Islet precursor cell (in vitro differentiated cells): ENCODE data around the gene DPT.

Experiments
- DNase-seq: peaks from one replicate; pipeline ENCODE4 v3.0.0-alpha.2; 2018

Gene DPT

GRCh38 chr1:168734946-168735345 is 5.9 kb upstream of the DPT start:
- no peak for DNase-seq

- DNase-seq = no peak
Observed at GRCh38 chr1:168734271-168734670, 5.3 kb upstream of the DPT start.

- DNase-seq = no peak
Observed at GRCh38 chr1:168733241-168733640, 4.2 kb upstream of the DPT start.

GRCh38 chr1:168732736-168733135 is 3.7 kb upstream of the DPT start:
- DNase-seq = no peak

- peak; percentile 36 for DNase-seq
Observed at GRCh38 chr1:168731244-168731953, 2.4 kb upstream of the DPT start.

- no peak for DNase-seq
Observed at GRCh38 chr1:168729405-168729802, 398 bp upstream of the DPT start.

- DNase-seq = no peak
Observed at GRCh38 chr1:168726719-168727118, 2.3 kb downstream of the DPT start.

- DNase-seq = no peak
Observed at GRCh38 chr1:168726281-168726680, 2.7 kb downstream of the DPT start.

- no peak for DNase-seq
Observed at GRCh38 chr1:168725831-168726230, 3.2 kb downstream of the DPT start.

GRCh38 chr1:168725060-168725459 is 3.9 kb downstream of the DPT start:
- DNase-seq = no peak

- DNase-seq = no peak
Observed at GRCh38 chr1:168723000-168723399, 6.0 kb downstream of the DPT start.

GRCh38 chr1:168720839-168721238 is 8.2 kb downstream of the DPT start:
- no peak for DNase-seq

GRCh38 chr1:168719306-168720111 is 9.5 kb downstream of the DPT start:
- peak; percentile 80 for DNase-seq

- DNase-seq = no peak
Observed at GRCh38 chr1:168717906-168718891, 10.8 kb downstream of the DPT start.

- no peak for DNase-seq
Observed at GRCh38 chr1:168714012-168714411, 15.0 kb downstream of the DPT start.

GRCh38 chr1:168709405-168710363 is 19.3 kb downstream of the DPT start:
- DNase-seq = peak; percentile 65

GRCh38 chr1:168708698-168709404 is 20.2 kb downstream of the DPT start:
- no peak for DNase-seq

GRCh38 chr1:168706391-168706992 is 22.5 kb downstream of the DPT start:
- no peak for DNase-seq

GRCh38 chr1:168700575-168701268 is 28.3 kb downstream of the DPT start:
- no peak for DNase-seq

GRCh38 chr1:168698453-168698852 is 30.6 kb downstream of the DPT start:
- DNase-seq = no peak
